Panc1 (cell line): ENCODE results near the gene CACNA1G. TPM values are rescaled to one million over a fixed set of nuclear protein-coding genes. Genes with fewer than 3 reads are reported as not detected.

Source experiments
- ATAC-seq: fragments of 200-7000 bp; cut with Tn5 transposase; 2 replicates; pipeline ENCODE4 v1.9.1; 2020; ENCODE audit warnings: mild to moderate bottlenecking, moderate library complexity
- BruUV-seq: library from RNA; stranded (reverse); fragments of 400-500 nt; replicated peaks from 2 replicates; lab custom pipeline; 2021; lab: Mats Ljungman, UMichigan
- CTCF ChIA-PET: fragments of 300-600 bp; sonication (Branson Sonifier 250); formaldehyde crosslinking; loops from one replicate; lab custom pipeline; 2022; ENCODE audit warnings: antibody characterized with exemption; lab: Charles Lee
- POLR2A ChIA-PET: fragments of 300-600 bp; sonication (Branson Sonifier 250); formaldehyde crosslinking; loops from one replicate; lab custom pipeline; 2022; ENCODE audit warnings: antibody characterized with exemption; lab: Charles Lee
- DNase-seq: peaks from one replicate; pipeline ENCODE4 v3.0.0-alpha.2; 2010; ENCODE audit warnings: low read depth, low spot score
- H3K27ac ChIP-seq: 2 replicates; pipeline ENCODE4 v1.5.1; 2011; ENCODE audit warnings: mild to moderate bottlenecking, low read length, inconsistent platforms
- H3K27me3 ChIP-seq: fragments of 200-500 bp; sonication (Bioruptor generic); 2 replicates; pipeline ENCODE4 v1.6.0; 2014; ENCODE audit warnings: low read length, inconsistent platforms; ENCODE audit not compliant: control insufficient read depth, insufficient read depth
- H3K36me3 ChIP-seq: fragments of 200-500 bp; sonication (Bioruptor generic); 2 replicates; pipeline ENCODE4 v1.5.1; 2014; ENCODE audit warnings: inconsistent platforms, mild to moderate bottlenecking, low read length, moderate library complexity; ENCODE audit not compliant: control insufficient read depth, insufficient read depth
- H3K4me1 ChIP-seq: 2 replicates; pipeline ENCODE4 v1.5.1; 2011; ENCODE audit warnings: inconsistent platforms, mild to moderate bottlenecking, low read length, moderate library complexity; ENCODE audit not compliant: control insufficient read depth, insufficient read depth
- H3K4me3 ChIP-seq, 2 experiments: 2 replicates each; pipeline ENCODE4 v1.5.1; 2011 to 2012; ENCODE audit warnings: low read depth in 2 of 2, low read length in 2 of 2, mild to moderate bottlenecking in 2 of 2, inconsistent platforms in 1 of 2, moderate library complexity in 1 of 2
- H3K9me3 ChIP-seq: fragments of 200-500 bp; sonication (Bioruptor generic); 2 replicates; pipeline ENCODE4 v1.5.1; 2014; ENCODE audit warnings: low read depth, mild to moderate bottlenecking, inconsistent platforms, low read length, moderate library complexity; ENCODE audit not compliant: control insufficient read depth, insufficient read depth
- POLR2AphosphoS5 ChIP-seq: IDR thresholded peaks from 2 replicates; pipeline ENCODE4 v1.6.1; 2012; ENCODE audit warnings: mild to moderate bottlenecking, low read depth, low read length, moderate library complexity
- SIN3A ChIP-seq: IDR thresholded peaks from 2 replicates; pipeline ENCODE4 v1.6.1; 2012; ENCODE audit warnings: low read depth, mild to moderate bottlenecking, low read length, moderate library complexity, borderline replicate concordance; ENCODE audit not compliant: insufficient read depth
- TCF7L2 ChIP-seq: IDR thresholded peaks from 2 replicates; pipeline ENCODE4 v1.6.1; 2011; ENCODE audit warnings: mild to moderate bottlenecking, low read depth, low read length, inconsistent platforms
- in situ Hi-C: cut with HindIII; loops from 2 replicates; pipeline ENCODE4 v1.10.0; 2016; ENCODE audit warnings: low sequenced_read_pairs, low pct_unique_long_range_greater_than_20kb
- intact Hi-C: fragments of 100-400 bp; cut with micrococcal nuclease; formaldehyde crosslinking; loops from one replicate; pipeline ENCODE4 v1.10.0; 2022; ENCODE audit not compliant: unreplicated experiment
- total RNA-seq: library from RNA; stranded (reverse); gene quantifications from one replicate; pipeline ENCODE4 v1.2.1, GENCODE V29; 2021; ENCODE audit not compliant: unreplicated experiment
- TF ChIP-seq, protein P1 (sequence below): fragments of 450-650 bp; IDR thresholded peaks from 2 replicates; pipeline ENCODE4 v1.5.1; 2017; ENCODE audit warnings: mild to moderate bottlenecking
- TF ChIP-seq, protein P2 (sequence below), 2 experiments: IDR thresholded peaks; 2 replicates each; pipeline ENCODE4 v1.6.1; 2011 to 2012; ENCODE audit warnings: low read depth in 2 of 2, control low read depth in 1 of 2, low read length in 1 of 2, mild to moderate bottlenecking in 1 of 2, moderate library complexity in 1 of 2; ENCODE audit not compliant: insufficient read depth in 1 of 2

The CACNA1G gene
- total RNA-seq, 1 experiment from 2014 or later = 10.0 TPM

DNA sequence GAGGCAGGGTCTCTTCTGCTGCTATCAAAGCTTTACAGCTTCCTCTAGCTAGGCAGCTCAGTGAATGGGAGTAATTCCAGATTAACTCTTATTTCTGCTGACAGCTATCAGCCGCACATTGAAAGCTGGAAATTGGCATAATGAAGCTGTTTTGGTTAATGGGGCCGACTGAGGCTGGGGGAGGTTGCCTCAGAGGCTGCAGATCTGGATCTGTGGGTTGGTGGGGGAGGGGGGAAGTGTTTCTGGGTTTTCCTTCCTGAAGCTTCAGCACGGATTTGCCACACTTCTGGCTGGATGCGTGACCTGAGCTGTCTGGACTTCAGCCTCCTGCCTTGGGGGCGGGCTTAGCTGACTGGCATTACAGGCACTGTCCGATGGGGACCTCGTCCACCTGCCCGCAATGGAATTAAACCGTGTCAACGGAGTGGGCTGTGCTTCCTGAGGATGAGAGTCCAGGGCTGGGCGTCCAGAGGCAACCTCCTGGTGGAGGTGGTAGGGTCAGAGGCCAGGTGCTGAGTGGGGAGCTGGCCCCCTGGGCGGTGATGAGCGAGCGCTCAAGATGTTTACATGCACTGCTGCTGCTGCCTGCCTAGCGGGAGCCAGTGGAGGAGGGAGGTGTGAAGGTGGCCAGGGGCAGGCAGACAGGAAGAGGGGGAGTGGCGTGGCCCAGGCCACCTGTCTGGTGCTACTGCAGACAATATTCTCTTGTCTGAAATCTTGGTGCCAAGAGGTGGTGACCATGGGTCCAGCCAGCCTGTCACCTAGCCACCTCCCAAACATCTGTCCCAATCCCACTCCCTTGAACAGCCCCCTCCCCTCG is 67.5 kb downstream of the CACNA1G start:
- H3K4me1 ChIP-seq = peaks cover 81% of the 10 kb centered on the region
- no peak for DNase-seq
- CTCF ChIA-PET = interaction anchor here (0.7 to 3.8 kb wide), 10 partner anchors 11 to 84 kb away, joined by 3 to 16 read pairs (median 4); partner anchors contain the start of gene SPATA20

DNA sequence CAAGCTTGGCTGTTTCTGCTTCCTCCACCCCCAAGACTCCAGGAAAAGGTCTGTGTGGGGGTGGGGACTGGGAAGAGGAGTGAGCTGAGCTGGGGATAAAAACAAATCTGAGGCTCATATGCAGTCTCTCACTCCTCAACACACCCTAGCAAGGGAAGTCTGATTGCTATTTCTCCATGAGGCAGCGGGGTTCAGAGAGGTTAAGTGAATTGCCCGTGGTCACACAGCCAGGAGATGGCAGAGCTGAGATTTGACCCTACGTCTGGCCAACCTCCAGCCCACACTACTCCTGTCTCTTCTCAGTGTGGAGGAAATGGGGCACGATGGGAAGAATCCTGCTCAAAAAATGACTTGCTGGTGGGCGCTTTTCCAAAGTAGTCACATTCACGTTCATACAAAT is 69.4 kb downstream of the CACNA1G start:
- H3K27ac ChIP-seq = peak overlapping the region; percentile 100
- intact Hi-C loops = loop anchor here (2.0 to 5.0 kb wide), 2 partner anchors 65 to 148 kb away; no protein-coding TSS in a partner anchor
- ATAC-seq = no peak
- no peak for DNase-seq
- CTCF ChIA-PET = interaction anchor here (0.7 to 3.8 kb wide), 8 partner anchors 9 to 79 kb away, joined by 3 to 16 read pairs (median 4); no protein-coding TSS in a partner anchor
- no peak for TF ChIP-seq POLR2AphosphoS5
- TF ChIP-seq TCF7L2 = no peak
- TF ChIP-seq SIN3A = no peak
- TF ChIP-seq, protein P1, sequence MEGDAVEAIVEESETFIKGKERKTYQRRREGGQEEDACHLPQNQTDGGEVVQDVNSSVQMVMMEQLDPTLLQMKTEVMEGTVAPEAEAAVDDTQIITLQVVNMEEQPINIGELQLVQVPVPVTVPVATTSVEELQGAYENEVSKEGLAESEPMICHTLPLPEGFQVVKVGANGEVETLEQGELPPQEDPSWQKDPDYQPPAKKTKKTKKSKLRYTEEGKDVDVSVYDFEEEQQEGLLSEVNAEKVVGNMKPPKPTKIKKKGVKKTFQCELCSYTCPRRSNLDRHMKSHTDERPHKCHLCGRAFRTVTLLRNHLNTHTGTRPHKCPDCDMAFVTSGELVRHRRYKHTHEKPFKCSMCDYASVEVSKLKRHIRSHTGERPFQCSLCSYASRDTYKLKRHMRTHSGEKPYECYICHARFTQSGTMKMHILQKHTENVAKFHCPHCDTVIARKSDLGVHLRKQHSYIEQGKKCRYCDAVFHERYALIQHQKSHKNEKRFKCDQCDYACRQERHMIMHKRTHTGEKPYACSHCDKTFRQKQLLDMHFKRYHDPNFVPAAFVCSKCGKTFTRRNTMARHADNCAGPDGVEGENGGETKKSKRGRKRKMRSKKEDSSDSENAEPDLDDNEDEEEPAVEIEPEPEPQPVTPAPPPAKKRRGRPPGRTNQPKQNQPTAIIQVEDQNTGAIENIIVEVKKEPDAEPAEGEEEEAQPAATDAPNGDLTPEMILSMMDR = no peak
- TF ChIP-seq, protein P2, sequence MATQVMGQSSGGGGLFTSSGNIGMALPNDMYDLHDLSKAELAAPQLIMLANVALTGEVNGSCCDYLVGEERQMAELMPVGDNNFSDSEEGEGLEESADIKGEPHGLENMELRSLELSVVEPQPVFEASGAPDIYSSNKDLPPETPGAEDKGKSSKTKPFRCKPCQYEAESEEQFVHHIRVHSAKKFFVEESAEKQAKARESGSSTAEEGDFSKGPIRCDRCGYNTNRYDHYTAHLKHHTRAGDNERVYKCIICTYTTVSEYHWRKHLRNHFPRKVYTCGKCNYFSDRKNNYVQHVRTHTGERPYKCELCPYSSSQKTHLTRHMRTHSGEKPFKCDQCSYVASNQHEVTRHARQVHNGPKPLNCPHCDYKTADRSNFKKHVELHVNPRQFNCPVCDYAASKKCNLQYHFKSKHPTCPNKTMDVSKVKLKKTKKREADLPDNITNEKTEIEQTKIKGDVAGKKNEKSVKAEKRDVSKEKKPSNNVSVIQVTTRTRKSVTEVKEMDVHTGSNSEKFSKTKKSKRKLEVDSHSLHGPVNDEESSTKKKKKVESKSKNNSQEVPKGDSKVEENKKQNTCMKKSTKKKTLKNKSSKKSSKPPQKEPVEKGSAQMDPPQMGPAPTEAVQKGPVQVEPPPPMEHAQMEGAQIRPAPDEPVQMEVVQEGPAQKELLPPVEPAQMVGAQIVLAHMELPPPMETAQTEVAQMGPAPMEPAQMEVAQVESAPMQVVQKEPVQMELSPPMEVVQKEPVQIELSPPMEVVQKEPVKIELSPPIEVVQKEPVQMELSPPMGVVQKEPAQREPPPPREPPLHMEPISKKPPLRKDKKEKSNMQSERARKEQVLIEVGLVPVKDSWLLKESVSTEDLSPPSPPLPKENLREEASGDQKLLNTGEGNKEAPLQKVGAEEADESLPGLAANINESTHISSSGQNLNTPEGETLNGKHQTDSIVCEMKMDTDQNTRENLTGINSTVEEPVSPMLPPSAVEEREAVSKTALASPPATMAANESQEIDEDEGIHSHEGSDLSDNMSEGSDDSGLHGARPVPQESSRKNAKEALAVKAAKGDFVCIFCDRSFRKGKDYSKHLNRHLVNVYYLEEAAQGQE (IDR thresholded peaks at IDR 0.05; ENCODE audit: insufficient read depth in 1 of 2, low read depth in 2 of 2, low read length in 1 of 2) = no peak
- BruUV-seq = no TSS peak
- no peak overlapping the region for H3K4me3 ChIP-seq
- POLR2A ChIA-PET = interaction anchor here (0.7 kb wide), 1 partner anchor 191 kb away, joined by 5 read pairs; no protein-coding TSS in a partner anchor
- no peaks in the 10 kb centered on the region; the same call in 1 of the 2 replicates for H3K36me3 ChIP-seq
- no peaks in the 10 kb centered on the region for H3K9me3 ChIP-seq
- H3K4me1 ChIP-seq = peaks cover 92% of the 10 kb centered on the region
- in situ Hi-C loops = no loop called here
- H3K27me3 ChIP-seq = no peaks in the 10 kb centered on the region

More for the DNA sequence above, 67.5 kb downstream of the CACNA1G start:
- in situ Hi-C loops = no loop called here
- ATAC-seq = peak; percentile 54
- BruUV-seq = no TSS peak
- H3K9me3 ChIP-seq = no peaks in the 10 kb centered on the region
- H3K4me3 ChIP-seq = peak overlapping the region; percentile 20 to 32
- POLR2A ChIA-PET = no interaction called here
- no peaks in the 10 kb centered on the region for H3K27me3 ChIP-seq
- intact Hi-C loops = loop anchor here (2.0 kb wide), 1 partner anchor 77 kb away; no protein-coding TSS in a partner anchor
- peak overlapping the region; percentile 100 for H3K27ac ChIP-seq
- no peaks in the 10 kb centered on the region for H3K36me3 ChIP-seq
- TF ChIP-seq SIN3A (0 out of 2 replicates have a peak, but pooled peaks have one; percentile 72), POLR2AphosphoS5 (no peak), TCF7L2 (no peak)
- TF ChIP-seq, protein P2 (IDR thresholded peaks at IDR 0.05; ENCODE audit: insufficient read depth in 1 of 2, low read depth in 2 of 2, low read length in 1 of 2) = peak in 1 of 2 experiments; percentile 30; a peak in 1 of 4 replicates
- TF ChIP-seq, protein P1 = no peak
